Measurements from ENCODE around the gene COL21A1.

GRCh38 chr6:56172144-56172543, 75.2 kb downstream of the COL21A1 start:
- TF ChIP-seq ZFX (IDR thresholded peaks at IDR 0.05) (no peak), CTCF (conservative IDR thresholded peaks at IDR 0.05) (no peak)

All from C4-2B (cell line).